Activated T-helper 17 cell treated with anti-CD3 and anti-CD28 coated beads, Interleukin-2, amount 50 U/mL, for 72 hours (primary cell): Measurements from ENCODE around the gene RENBP. TPM values are rescaled to one million over a fixed set of nuclear protein-coding genes. Genes with fewer than 3 reads are reported as not detected.

Source experiments
- ATAC-seq: fragments of 150-1000 bp; cut with Tn5 transposase; replicated peaks from 2 replicates; pipeline ENCODE4 v1.10.0; 2021; ENCODE audit warnings: mild to moderate bottlenecking, moderate library complexity
- H3K27ac Mint-ChIP-seq: one replicate; pipeline ENCODE4 v1.8.0; 2022; ENCODE audit warnings: mixed read lengths
- H3K27me3 Mint-ChIP-seq: one replicate; pipeline ENCODE4 v1.8.0; 2022; ENCODE audit warnings: mixed read lengths
- H3K36me3 Mint-ChIP-seq: one replicate; pipeline ENCODE4 v1.8.0; 2022; ENCODE audit warnings: low read depth, mild to moderate bottlenecking, mixed read lengths
- H3K4me1 Mint-ChIP-seq: one replicate; pipeline ENCODE4 v1.8.0; 2022; ENCODE audit warnings: mixed read lengths
- H3K4me3 Mint-ChIP-seq: one replicate; pipeline ENCODE4 v1.8.0; 2022; ENCODE audit warnings: mild to moderate bottlenecking, mixed read lengths
- H3K9me3 Mint-ChIP-seq: one replicate; pipeline ENCODE4 v1.8.0; 2022; ENCODE audit warnings: mixed read lengths
- total RNA-seq, 2 donors: library from RNA; stranded (reverse); gene quantifications; one replicate each; pipeline ENCODE4 v1.2.3, GENCODE V29; 2022

RENBP gene
- total RNA-seq, 2 donors from 2014 or later, result 4.7 to 4.9 TPM

DNA sequence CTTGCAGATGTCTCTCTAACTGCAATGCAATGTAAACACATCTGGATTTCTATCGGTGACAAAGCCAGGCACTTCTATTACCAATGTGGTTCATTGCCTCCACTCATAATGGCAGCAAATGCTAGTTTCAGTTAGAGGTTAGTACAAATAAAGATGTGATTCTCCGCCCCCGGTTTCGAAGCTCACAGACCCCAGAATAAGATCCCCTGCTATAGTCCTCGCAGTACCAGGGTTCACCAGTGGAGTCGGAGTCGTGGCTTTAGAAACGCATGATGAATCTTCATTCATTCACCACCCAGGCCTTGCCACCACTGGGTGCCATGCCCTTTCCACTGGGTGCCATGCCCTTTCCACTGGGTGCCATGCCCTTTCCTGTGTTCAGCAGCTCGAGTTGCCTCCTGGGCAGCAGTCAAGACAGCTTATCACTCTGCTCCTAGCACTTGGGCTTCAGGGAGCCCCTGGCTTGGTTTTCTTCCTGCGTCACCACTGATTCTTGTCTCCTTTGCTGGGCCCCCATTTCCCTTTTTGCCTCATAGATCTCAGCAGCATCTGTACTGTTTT is 6.1 kb downstream of the RENBP start:
- ATAC-seq, result no peak
- Mint-ChIP-seq H3K9me3 (no peaks in the 10 kb centered on the region), H3K4me3 (no peak overlapping the region), H3K27ac (no peak overlapping the region), H3K36me3 (peaks cover 9% of the 10 kb centered on the region), H3K4me1 (no peaks in the 10 kb centered on the region), H3K27me3 (no peaks in the 10 kb centered on the region)

- no peak for ATAC-seq
- Mint-ChIP-seq H3K27ac (peak overlapping the region; percentile 66), H3K4me1 (no peaks in the 10 kb centered on the region), H3K27me3 (no peaks in the 10 kb centered on the region), H3K36me3 (peaks cover 21% of the 10 kb centered on the region), H3K4me3 (peak overlapping the region; percentile 43), H3K9me3 (no peaks in the 10 kb centered on the region)
Observed at GRCh38 chrX:153937056-153937455, 7.4 kb downstream of the RENBP start.

DNA sequence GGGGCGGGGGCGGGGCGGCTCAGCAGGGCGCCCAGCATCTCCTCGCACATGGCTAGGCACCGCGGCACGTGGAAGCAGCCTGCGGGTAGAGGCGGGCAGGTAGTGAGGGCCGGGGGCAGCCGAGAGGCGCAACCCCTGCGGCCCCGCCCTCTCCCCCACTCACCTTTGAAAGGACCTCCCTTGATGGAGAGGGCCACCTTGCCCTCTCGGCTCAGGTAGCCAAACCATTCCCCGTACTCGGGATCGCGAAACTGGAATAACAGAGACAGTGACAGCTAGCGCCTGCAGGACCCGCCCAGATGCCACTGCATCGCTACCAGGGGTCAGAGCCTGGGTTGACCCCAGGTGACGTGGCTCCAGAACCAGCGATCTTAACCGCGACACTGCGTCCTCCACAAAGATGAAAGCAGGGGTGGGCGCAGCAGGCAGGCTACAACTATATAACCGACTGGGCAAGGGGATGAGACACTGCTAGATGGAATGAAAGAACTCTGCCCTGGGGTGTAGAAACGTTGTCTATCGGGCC is 9.1 kb downstream of the RENBP start:
- H3K36me3 Mint-ChIP-seq, result peaks cover 37% of the 10 kb centered on the region
- peaks cover 6% of the 10 kb centered on the region for H3K4me1 Mint-ChIP-seq
- H3K4me3 Mint-ChIP-seq, result peak overlapping the region; percentile 52
- H3K9me3 Mint-ChIP-seq, result no peaks in the 10 kb centered on the region
- peak; percentile 43 for ATAC-seq
- H3K27ac Mint-ChIP-seq, result no peak overlapping the region
- H3K27me3 Mint-ChIP-seq, result no peaks in the 10 kb centered on the region

GRCh38 chrX:153934762-153935325 is 9.6 kb downstream of the RENBP start, which contains the start of gene NAA10:
Gene NAA10 (minus strand): TSS chrX:153935037. CDS start chrX:153934904, 133 bp downstream.
- no peaks in the 10 kb centered on the region for H3K27me3 Mint-ChIP-seq
- H3K4me1 Mint-ChIP-seq, result peaks cover 6% of the 10 kb centered on the region
- peak within 1 kb of the TSS; percentile 79 for H3K4me3 Mint-ChIP-seq
- H3K9me3 Mint-ChIP-seq, result no peaks in the 10 kb centered on the region
- peak; percentile 98 for ATAC-seq
- H3K27ac Mint-ChIP-seq, result peak within 1 kb of the TSS; percentile 41
- peaks cover 37% of the 10 kb centered on the region for H3K36me3 Mint-ChIP-seq

GRCh38 chrX:153934148-153934761 is 10.2 kb downstream of the RENBP start:
- Mint-ChIP-seq H3K4me3 (peak overlapping the region; percentile 79), H3K4me1 (peaks cover 6% of the 10 kb centered on the region), H3K27ac (peak overlapping the region; percentile 41), H3K9me3 (no peaks in the 10 kb centered on the region), H3K27me3 (no peaks in the 10 kb centered on the region), H3K36me3 (peaks cover 38% of the 10 kb centered on the region)
- ATAC-seq, result no peak

GRCh38 chrX:153933748-153934147 is 10.7 kb downstream of the RENBP start:
- Mint-ChIP-seq H3K4me1 (peaks cover 6% of the 10 kb centered on the region), H3K9me3 (no peaks in the 10 kb centered on the region), H3K4me3 (peak overlapping the region; percentile 79), H3K36me3 (peaks cover 43% of the 10 kb centered on the region), H3K27me3 (no peaks in the 10 kb centered on the region), H3K27ac (peak overlapping the region; percentile 41)
- no peak for ATAC-seq

GRCh38 chrX:153932220-153932915 is 12.1 kb downstream of the RENBP start:
- Mint-ChIP-seq H3K27ac (no peak overlapping the region), H3K27me3 (no peaks in the 10 kb centered on the region), H3K9me3 (no peaks in the 10 kb centered on the region), H3K4me3 (no peak overlapping the region), H3K36me3 (peaks cover 49% of the 10 kb centered on the region), H3K4me1 (peaks cover 6% of the 10 kb centered on the region)
- no peak for ATAC-seq

DNA sequence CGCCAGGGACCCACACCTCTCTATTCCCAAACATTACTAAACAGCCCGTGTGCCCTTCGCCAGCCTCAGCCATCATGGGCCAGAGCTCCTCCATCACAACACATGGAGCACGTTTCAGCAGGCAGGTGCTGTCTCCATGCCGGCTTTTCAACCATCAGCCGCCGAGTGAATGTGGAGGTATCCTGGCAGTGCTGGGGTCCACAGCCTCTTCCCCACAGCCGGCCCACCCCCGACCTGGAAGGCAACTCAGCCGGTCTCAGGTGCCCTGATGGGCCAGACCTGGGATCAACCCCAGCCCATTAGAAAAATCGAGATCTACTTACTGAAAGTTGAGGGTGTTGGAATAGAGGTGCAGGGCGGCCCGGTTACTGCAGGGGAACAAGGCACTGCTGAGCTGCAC is 12.7 kb downstream of the RENBP start:
- Mint-ChIP-seq H3K9me3 (no peaks in the 10 kb centered on the region), H3K4me1 (peaks cover 6% of the 10 kb centered on the region), H3K36me3 (peaks cover 49% of the 10 kb centered on the region), H3K27ac (peak overlapping the region; percentile 83), H3K4me3 (peak overlapping the region; percentile 17), H3K27me3 (no peaks in the 10 kb centered on the region)
- ATAC-seq, result no peak

GRCh38 chrX:153931151-153931550 is 13.3 kb downstream of the RENBP start:
- Mint-ChIP-seq H3K27me3 (no peaks in the 10 kb centered on the region), H3K27ac (peak overlapping the region; percentile 83), H3K4me3 (peak overlapping the region; percentile 17), H3K4me1 (peaks cover 6% of the 10 kb centered on the region), H3K9me3 (no peaks in the 10 kb centered on the region), H3K36me3 (peaks cover 49% of the 10 kb centered on the region)
- no peak for ATAC-seq

GRCh38 chrX:153930011-153930910 is 14.2 kb downstream of the RENBP start:
- Mint-ChIP-seq H3K27ac (no peak overlapping the region), H3K4me1 (peaks cover 6% of the 10 kb centered on the region)

DNA sequence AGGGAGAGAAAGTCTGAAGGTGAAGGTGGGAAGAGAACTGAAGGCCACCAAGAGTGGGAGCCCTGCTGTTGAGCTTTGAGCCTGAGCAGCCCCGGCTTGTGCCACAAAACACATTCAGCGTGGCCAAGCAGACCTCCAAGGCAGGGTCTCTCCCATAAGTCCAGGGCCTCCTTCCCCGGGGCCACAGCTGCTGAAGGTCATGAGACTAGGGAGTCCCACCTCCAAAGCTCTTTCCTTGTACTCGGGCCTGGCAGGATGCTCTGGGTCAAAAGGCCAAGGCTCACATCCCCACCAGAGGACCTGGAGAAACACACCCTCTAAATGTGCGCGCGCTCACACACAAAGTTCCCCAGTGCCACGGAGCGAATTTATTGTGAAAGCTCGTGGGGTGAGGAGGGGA is 14.9 kb downstream of the RENBP start:
- H3K27me3 Mint-ChIP-seq, result no peaks in the 10 kb centered on the region
- H3K36me3 Mint-ChIP-seq, result peaks cover 52% of the 10 kb centered on the region
- H3K9me3 Mint-ChIP-seq, result no peaks in the 10 kb centered on the region
- peaks cover 6% of the 10 kb centered on the region for H3K4me1 Mint-ChIP-seq
- H3K4me3 Mint-ChIP-seq, result peak overlapping the region; percentile 88
- no peak for ATAC-seq
- no peak overlapping the region for H3K27ac Mint-ChIP-seq

More at GRCh38 chrX:153930011-153930910, 14.2 kb downstream of the RENBP start:
- Mint-ChIP-seq H3K27me3 (no peaks in the 10 kb centered on the region), H3K9me3 (no peaks in the 10 kb centered on the region), H3K36me3 (peaks cover 49% of the 10 kb centered on the region), H3K4me3 (no peak overlapping the region)
- ATAC-seq, result no peak

DNA sequence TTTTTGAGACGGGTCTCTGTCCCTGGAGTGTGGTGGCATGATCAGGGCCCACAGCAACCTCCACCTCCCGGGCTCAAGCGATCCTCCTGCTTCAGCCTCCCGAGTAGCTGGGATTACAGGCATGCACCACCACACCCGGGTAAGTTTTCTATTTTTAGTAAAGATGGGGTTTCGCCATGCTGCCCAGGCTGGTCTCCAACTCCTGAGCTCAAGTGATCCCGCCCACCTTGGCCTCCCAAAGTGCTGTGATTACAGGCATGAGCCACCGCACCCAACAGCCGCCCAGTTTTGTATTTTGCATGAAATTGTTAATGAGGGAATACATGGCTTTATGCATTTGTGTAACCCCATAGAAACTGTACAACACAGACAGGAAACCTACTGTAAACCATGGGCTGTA is 15.6 kb downstream of the RENBP start:
- peaks cover 6% of the 10 kb centered on the region for H3K4me1 Mint-ChIP-seq
- no peaks in the 10 kb centered on the region for H3K27me3 Mint-ChIP-seq
- no peaks in the 10 kb centered on the region for H3K9me3 Mint-ChIP-seq
- H3K27ac Mint-ChIP-seq, result peak overlapping the region; percentile 60
- peaks cover 53% of the 10 kb centered on the region for H3K36me3 Mint-ChIP-seq
- peak overlapping the region; percentile 88 for H3K4me3 Mint-ChIP-seq
- no peak for ATAC-seq

GRCh38 chrX:153927922-153928760 is 16.3 kb downstream of the RENBP start:
- H3K9me3 Mint-ChIP-seq, result no peaks in the 10 kb centered on the region
- peaks cover 6% of the 10 kb centered on the region for H3K4me1 Mint-ChIP-seq
- ATAC-seq, result peak; percentile 83
- peak overlapping the region; percentile 88 for H3K4me3 Mint-ChIP-seq
- H3K27me3 Mint-ChIP-seq, result no peaks in the 10 kb centered on the region
- H3K27ac Mint-ChIP-seq, result peak overlapping the region; percentile 91
- peaks cover 55% of the 10 kb centered on the region for H3K36me3 Mint-ChIP-seq
